GM10847 (cell line): ENCODE results near the gene KRT28.

Experiments
- POLR2A ChIP-seq: IDR thresholded peaks from 2 replicates; pipeline ENCODE4 v1.6.1; 2011; ENCODE audit not compliant: insufficient read length; ENCODE audit errors: extremely low read depth

KRT28 gene

GRCh38 chr17:40799859-40800258, at the start of gene KRT28:
TSS of gene KRT28 (minus strand) at chr17:40799959. CDS start at chr17:40799893, 66 bp downstream.
- TF ChIP-seq POLR2A: no peak

GRCh38 chr17:40848583-40849235, 49.0 kb upstream of the KRT28 start:
- TF ChIP-seq POLR2A: no peak

- no peak for TF ChIP-seq POLR2A
These were observed 46.9 kb upstream of the KRT28 start for GRCh38 chr17:40846515-40847144.

GRCh38 chr17:40844671-40845107, 44.9 kb upstream of the KRT28 start:
- no peak for TF ChIP-seq POLR2A

GRCh38 chr17:40843242-40843641, 43.5 kb upstream of the KRT28 start:
- TF ChIP-seq POLR2A: no peak

GRCh38 chr17:40841246-40841645, 41.5 kb upstream of the KRT28 start:
- TF ChIP-seq POLR2A: no peak

- no peak for TF ChIP-seq POLR2A
These were observed 39.4 kb upstream of the KRT28 start for GRCh38 chr17:40839194-40839593.

GRCh38 chr17:40836020-40836419, 36.3 kb upstream of the KRT28 start:
- TF ChIP-seq POLR2A: no peak

- no peak for TF ChIP-seq POLR2A
These were observed 34.1 kb upstream of the KRT28 start for GRCh38 chr17:40833882-40834281.

GRCh38 chr17:40832840-40833239, 33.1 kb upstream of the KRT28 start:
- TF ChIP-seq POLR2A: no peak

- TF ChIP-seq POLR2A: no peak
These were observed 30.5 kb upstream of the KRT28 start for GRCh38 chr17:40830085-40830776.

- no peak for TF ChIP-seq POLR2A
These were observed 28.8 kb upstream of the KRT28 start for GRCh38 chr17:40828454-40829044.

GRCh38 chr17:40827746-40828453, 28.1 kb upstream of the KRT28 start:
- no peak for TF ChIP-seq POLR2A

GRCh38 chr17:40825599-40825998, 25.8 kb upstream of the KRT28 start:
- TF ChIP-seq POLR2A: no peak
